Kidney (tissue), 14 donors: Measurements from ENCODE around the gene DCAF12. TPM values are rescaled to one million over a fixed set of nuclear protein-coding genes. Genes with fewer than 3 reads are reported as not detected.

Experiments used
- DNase-seq, 5 donors: peaks; one replicate each; pipeline ENCODE4 v3.0.0-alpha.2; 2013 to 2020
- FAIRE-seq: peaks from 2 replicates; lab custom pipeline; 2012; peaks lifted over from hg19 to GRCh38; lab: Jason Lieb, UNC
- H3K27ac ChIP-seq, 2 donors: one replicate each; pipeline ENCODE4 v1.7.0; 2013; ENCODE audit warnings: low read depth in 2 of 2, low read length in 2 of 2, inconsistent platforms in 1 of 2
- H3K27me3 ChIP-seq: one replicate; pipeline ENCODE4 v1.7.1; 2013; ENCODE audit warnings: low read length, inconsistent platforms; ENCODE audit not compliant: control insufficient read depth, insufficient read depth
- H3K36me3 ChIP-seq, 3 donors: one replicate each; pipeline versions ENCODE4 v1.7.0 to v1.7.1; 2013; ENCODE audit warnings: low read length in 3 of 3, control low read depth in 1 of 3, inconsistent platforms in 1 of 3; ENCODE audit not compliant: insufficient read depth in 3 of 3, control insufficient read depth in 2 of 3
- H3K4me1 ChIP-seq, 3 donors: one replicate each; pipeline versions ENCODE4 v1.7.0 to v1.7.1; 2013; ENCODE audit warnings: low read length in 3 of 3, inconsistent platforms in 1 of 3, low read depth in 1 of 3; ENCODE audit not compliant: control insufficient read depth in 2 of 3, insufficient read depth in 2 of 3
- H3K4me3 ChIP-seq, 3 donors: one replicate each; pipeline versions ENCODE4 v1.7.0 to v1.8.1; 2013; ENCODE audit warnings: low read length in 3 of 3, control low read depth in 1 of 3, inconsistent platforms in 1 of 3
- H3K9ac ChIP-seq, 3 donors: one replicate each; pipeline versions ENCODE4 v1.7.0 to v1.7.1; 2013; ENCODE audit warnings: low read length in 3 of 3, control low read depth in 1 of 3, inconsistent platforms in 1 of 3
- H3K9me3 ChIP-seq, 3 donors: one replicate each; pipeline versions ENCODE4 v1.7.0 to v1.7.1; 2013; ENCODE audit warnings: low read length in 3 of 3, control low read depth in 1 of 3, inconsistent platforms in 1 of 3; ENCODE audit not compliant: control insufficient read depth in 2 of 3, insufficient read depth in 1 of 3
- CTCF ChIP-seq: IDR thresholded peaks from 3 replicates; pipeline ENCODE4 v1.5.1; 2012; ENCODE audit warnings: mild to moderate bottlenecking, moderate library complexity, borderline replicate concordance; ENCODE audit not compliant: insufficient read depth; ENCODE audit errors: extremely low read depth
- intact Hi-C: fragments of 100-400 bp; cut with DNase I; formaldehyde crosslinking; loops from one replicate; pipeline ENCODE4 v1.11.1; 2022
- polyA plus RNA-seq: library from polyadenylated mRNA; stranded (reverse); fragments of 350-450 nt; fragmentation: Illumina TruSeq; extraction: RNeasy Lipid Tissue Mini Kit (QIAGEN cat#74804); gene quantifications from one replicate; pipeline ENCODE4 v1.2.3, GENCODE V29; 2014; ENCODE audit warnings: low read depth, low replicate concordance; ENCODE audit not compliant: insufficient read depth
- total RNA-seq: library from RNA; stranded (reverse); fragmentation: NEBNext Ultra II Directional; extraction: Animal tissue kit (Norgen Biotek cat#: 25700); gene quantifications from one replicate; pipeline ENCODE4 v1.2.1, GENCODE V29; 2021
- donor health status: control.
- donor health status: control.
- donor health status: control.
- donor health status: control.
- donor health status: control.
- donor health status: DM: yes; HTN: yes; CAD: no.
- donor health status: Normal renal cell carcinoma (clear cell type).

The DCAF12 gene
- total and polyA plus RNA-seq, 2 donors from 2014 or later = 11.8 to 33.0 TPM

DNA sequence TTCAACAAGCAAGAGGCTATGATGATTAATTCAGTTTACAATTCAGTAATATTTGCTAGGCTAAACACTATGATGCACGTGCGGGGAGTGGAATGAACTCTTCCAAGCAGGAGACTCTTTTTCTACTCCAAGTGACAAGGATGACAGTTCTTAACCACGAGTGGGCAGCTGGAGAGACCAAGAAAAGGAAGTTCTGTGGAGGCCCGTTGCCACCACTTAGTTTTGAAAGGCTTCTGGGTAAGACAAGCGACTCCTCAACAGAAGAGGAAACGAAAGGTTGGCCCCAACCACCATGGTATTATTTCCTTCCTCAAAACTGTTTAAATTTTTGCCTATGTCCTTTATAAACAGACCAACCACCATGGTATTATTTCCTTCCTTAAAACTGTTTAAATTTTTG, 2.8 kb downstream of the DCAF12 start:
- no peak for FAIRE-seq
- Histone ChIP-seq H3K36me3 (peaks cover 0 to 10% (median under 1%) of the 10 kb centered on the region in 3 donors), H3K9ac (no peak overlapping the region), H3K9me3 (no peaks in the 10 kb centered on the region), H3K4me3 (no peak overlapping the region), H3K4me1 (peaks cover 0 to 10% (median 8%) of the 10 kb centered on the region in 3 donors), H3K27me3 (no peaks in the 10 kb centered on the region), H3K27ac (no peak overlapping the region)
- intact Hi-C loops = no loop called here
- no peak for TF ChIP-seq CTCF
- DNase-seq = no peak

- intact Hi-C loops = no loop called here
- H3K4me1 ChIP-seq = peaks cover 0 to 10% (median 6%) of the 10 kb centered on the region in 3 donors
- H3K4me3 ChIP-seq = no peak overlapping the region
- no peak for FAIRE-seq
- H3K27ac ChIP-seq = no peak overlapping the region
- TF ChIP-seq CTCF = no peak
- H3K9me3 ChIP-seq = no peaks in the 10 kb centered on the region
- peaks cover 0 to 10% (median 4%) of the 10 kb centered on the region in 3 donors for H3K36me3 ChIP-seq
- H3K27me3 ChIP-seq = no peaks in the 10 kb centered on the region
- DNase-seq = no peak
- no peak overlapping the region for H3K9ac ChIP-seq
These were observed 4.5 kb downstream of the DCAF12 start for GRCh38 chr9:34121996-34122395.

GRCh38 chr9:34119713-34120112, 6.8 kb downstream of the DCAF12 start:
- Histone ChIP-seq H3K27ac (no peak overlapping the region), H3K4me1 (peaks cover 0 to under 1% (median under 1%) of the 10 kb centered on the region in 3 donors), H3K9me3 (no peaks in the 10 kb centered on the region), H3K36me3 (peaks cover 0 to 13% (median 4%) of the 10 kb centered on the region in 3 donors), H3K27me3 (no peaks in the 10 kb centered on the region), H3K4me3 (no peak overlapping the region), H3K9ac (no peak overlapping the region)
- DNase-seq (no peak), FAIRE-seq (no peak)
- intact Hi-C loops = no loop called here
- TF ChIP-seq CTCF = no peak

GRCh38 chr9:34114436-34114835, 12.1 kb downstream of the DCAF12 start:
- TF ChIP-seq CTCF = no peak
- Histone ChIP-seq H3K9me3 (no peaks in the 10 kb centered on the region), H3K4me3 (no peak overlapping the region), H3K4me1 (no peaks in the 10 kb centered on the region), H3K9ac (no peak overlapping the region), H3K27ac (no peak overlapping the region), H3K27me3 (no peaks in the 10 kb centered on the region), H3K36me3 (peaks cover 3 to 7% (median 5%) of the 10 kb centered on the region in 3 donors)
- FAIRE-seq = no peak
- intact Hi-C loops = no loop called here
- DNase-seq = no peak
